K562 (cell line): ENCODE results near the gene ARMC7. TPM values are rescaled to one million over a fixed set of nuclear protein-coding genes. Genes with fewer than 3 reads are reported as not detected.

ENCODE experiments used
- CREM ChIP-seq: IDR thresholded peaks from 2 replicates; pipeline ENCODE4 v1.6.1; 2014; ENCODE audit warnings: antibody characterized with exemption, low read depth
- CTCFL ChIP-seq: IDR thresholded peaks from 2 replicates; pipeline ENCODE4 v1.6.1; 2011; ENCODE audit warnings: borderline replicate concordance, low read depth, mild to moderate bottlenecking, moderate library complexity, low read length; ENCODE audit not compliant: insufficient read depth, poor library complexity, severe bottlenecking
- E2F6 ChIP-seq, 2 experiments: IDR thresholded peaks; 2 replicates each; pipeline ENCODE4 v1.6.1; 2011; ENCODE audit warnings: borderline replicate concordance in 1 of 2, control low read depth in 1 of 2, low read depth in 1 of 2, low read length in 1 of 2, mild to moderate bottlenecking in 1 of 2, mixed read lengths in 1 of 2, moderate library complexity in 1 of 2; ENCODE audit not compliant: insufficient read depth in 1 of 2, insufficient read length in 1 of 2, poor library complexity in 1 of 2, severe bottlenecking in 1 of 2; ENCODE audit errors: extremely low read depth in 1 of 2
- EP400 ChIP-seq: fragments of 450-650 bp; IDR thresholded peaks from 2 replicates; pipeline ENCODE4 v1.6.1; 2017; ENCODE audit warnings: antibody characterized with exemption, mild to moderate bottlenecking, moderate library complexity
- HDAC2 ChIP-seq: fragments of 450-650 bp; IDR thresholded peaks from 2 replicates; pipeline ENCODE4 v1.6.1; 2016; ENCODE audit warnings: mild to moderate bottlenecking
- HMG20A ChIP-seq: fragments of 450-650 bp; formaldehyde crosslinking; conservative IDR thresholded peaks from 2 replicates; pipeline ENCODE4 v1.4.0; 2020; ENCODE audit warnings: mild to moderate bottlenecking, mixed read lengths
- HOXB6 ChIP-seq: fragments of 250-450 bp; sonication (Bioruptor Pico); IDR thresholded peaks from 2 replicates; pipeline ENCODE4 v1.5.1; 2022; ENCODE audit warnings: mild to moderate bottlenecking, borderline replicate concordance
- ILF3 ChIP-seq: fragments of 450-650 bp; IDR thresholded peaks from 2 replicates; pipeline ENCODE4 v1.6.1; 2018; ENCODE audit warnings: antibody characterized with exemption, mild to moderate bottlenecking, moderate library complexity, borderline replicate concordance
- KDM1A ChIP-seq, 2 experiments: fragments of 450-650 bp; IDR thresholded peaks; 2 replicates each; pipeline ENCODE4 v1.6.1; 2016; ENCODE audit warnings: mild to moderate bottlenecking in 2 of 2
- MCM7 ChIP-seq, 2 experiments: fragments of 450-650 bp; IDR thresholded peaks; 2 replicates each; pipeline ENCODE4 v1.6.1; 2016 to 2018
- NEUROD1 ChIP-seq: fragments of 150-350 bp; IDR thresholded peaks from 2 replicates; pipeline ENCODE4 v1.6.1; 2014; ENCODE audit warnings: borderline replicate concordance, low read length, low read depth; ENCODE audit not compliant: partially characterized antibody
- NFATC3 ChIP-seq: fragments of 450-650 bp; IDR thresholded peaks from 2 replicates; pipeline ENCODE4 v1.6.1; 2017; ENCODE audit warnings: mild to moderate bottlenecking
- PHB2 ChIP-seq: fragments of 450-650 bp; IDR thresholded peaks from 2 replicates; pipeline ENCODE4 v1.6.1; 2017; ENCODE audit warnings: low read depth
- SMC3 ChIP-seq: conservative IDR thresholded peaks from 2 replicates; pipeline ENCODE4 v1.6.1; 2011; ENCODE audit warnings: low read depth, low read length, improper control_type of control experiment; ENCODE audit not compliant: insufficient read depth
- TAF1 ChIP-seq: IDR thresholded peaks from 2 replicates; pipeline ENCODE4 v1.6.1; 2011; ENCODE audit warnings: mild to moderate bottlenecking, low read length, moderate library complexity; ENCODE audit not compliant: insufficient read depth, control insufficient read depth, severe bottlenecking; ENCODE audit errors: extremely low read depth
- ZBTB11 ChIP-seq, 3 experiments: fragments of 200-800 bp in 1 of 3; fragments of 250-450 bp in 1 of 3; fragments of 450-650 bp in 1 of 3; sonication (Bioruptor Pico) in 1 of 3; sonication (Bioruptor generic) in 1 of 3; formaldehyde crosslinking in 1 of 3; IDR thresholded peaks; 2 replicates each; pipeline versions ENCODE4 v1.6.1 to v1.8.0; 2016 to 2022; ENCODE audit warnings: mild to moderate bottlenecking in 2 of 3, missing genetic modification characterization in 2 of 3, missing compliant biosample characterization in 1 of 3, moderate library complexity in 1 of 3
- ZBTB7A ChIP-seq: IDR thresholded peaks from 2 replicates; pipeline ENCODE4 v1.6.1; 2011; ENCODE audit warnings: low read depth, mild to moderate bottlenecking, low read length, moderate library complexity, borderline replicate concordance; ENCODE audit not compliant: control insufficient read depth
- ZEB2 ChIP-seq: fragments of 450-650 bp; IDR thresholded peaks from 2 replicates; pipeline ENCODE4 v1.6.1; 2016
- ZKSCAN1 ChIP-seq: fragments of 150-350 bp; IDR thresholded peaks from 2 replicates; pipeline ENCODE4 v1.6.1; 2016; ENCODE audit warnings: low read depth, low read length
- ZNF174 ChIP-seq: fragments of 250-450 bp; sonication (Bioruptor Pico); IDR thresholded peaks from 2 replicates; pipeline ENCODE4 v1.4.0; 2020; ENCODE audit warnings: mild to moderate bottlenecking
- ZNF311 ChIP-seq: fragments of 250-450 bp; sonication (Bioruptor Pico); IDR thresholded peaks from 2 replicates; pipeline ENCODE4 v1.4.0; 2020; ENCODE audit warnings: mild to moderate bottlenecking, moderate library complexity
- polyA plus RNA-seq, 8 experiments: library from polyadenylated mRNA; depleted of rRNA in 4 of 8; stranded (reverse) in 5 of 8; unstranded in 3 of 8; fragments of >200 nt; fragmentation: Nextera tagmentation in 2 of 8; fragmentation: Illumina TruSeq in 1 of 8; extraction: Ambion mirVana in 2 of 8; extraction: Trizol in 1 of 8; gene quantifications; 2 replicates each; pipeline versions ENCODE4 v1.2.1 to v1.2.3, GENCODE V29; 2011 to 2014; ENCODE audit warnings: inconsistent platforms in 1 of 8, missing spikeins in 1 of 8
- total RNA-seq, 7 experiments: library from RNA; depleted of rRNA in 6 of 7; stranded (reverse); fragments of >200 nt in 6 of 7; fragmentation: Illumina TruSeq in 2 of 7; extraction: Trizol in 2 of 7; gene quantifications; 2 replicates each; pipeline versions ENCODE4 v1.2.1 to v1.2.3, GENCODE V29; 2011 to 2021; ENCODE audit warnings: low replicate concordance in 1 of 7

ARMC7 gene
- total and polyA plus RNA-seq, 9 of the 15 experiments (the other 6 are each of a cell fraction or from before 2014, with no cell fraction given), result 1.4 to 15.2 (median 5.9) TPM

DNA sequence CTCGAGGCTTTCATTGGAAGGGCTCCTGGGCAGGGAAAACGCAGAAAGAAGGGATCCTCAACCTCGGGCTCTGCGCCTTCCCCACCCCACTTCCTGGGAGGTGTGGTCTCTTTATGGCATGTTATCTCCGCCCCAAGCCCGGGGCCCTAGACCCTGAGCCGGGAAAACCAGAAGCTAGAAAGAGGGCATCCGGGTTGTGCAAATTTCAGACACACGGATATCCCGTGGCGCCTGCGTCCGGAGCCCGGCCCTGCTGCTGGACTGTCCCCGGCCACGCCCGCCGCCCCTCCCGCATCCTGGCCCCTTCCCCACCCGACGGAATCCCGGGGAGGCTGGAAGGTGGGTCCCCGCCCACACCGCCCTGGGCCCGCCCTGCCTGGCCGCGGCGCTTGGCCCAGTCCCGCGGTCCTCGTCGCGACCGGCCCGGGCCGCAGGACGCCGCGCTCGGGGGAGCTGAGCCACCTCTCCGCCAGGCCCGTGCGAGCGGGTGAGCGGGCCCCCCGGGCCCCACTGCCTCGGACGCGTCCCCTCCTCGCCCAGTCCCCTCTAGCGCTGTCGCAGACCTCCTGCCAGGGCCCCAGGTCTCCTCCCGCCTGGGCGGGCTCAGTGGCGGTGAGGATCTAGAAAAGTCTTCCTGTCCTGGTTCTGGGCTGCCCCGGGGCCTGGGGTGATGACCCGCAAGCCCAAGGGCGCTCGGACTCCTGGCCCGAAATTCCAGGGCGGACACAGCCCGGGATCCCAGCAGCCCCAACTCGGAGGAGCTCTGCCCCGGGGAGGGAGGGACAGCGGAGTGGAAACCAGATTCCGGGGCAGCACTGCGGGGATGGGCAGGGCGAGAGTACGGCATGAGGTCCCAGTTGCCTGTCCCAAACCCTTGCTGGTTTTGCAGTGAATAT is 22.0 kb upstream of the ARMC7 start, which contains the start of gene SLC16A5 (continued):
- TF ChIP-seq ZBTB7A (peak; percentile 86), ZNF174 (CRISPR knock-in tag) (no peak), ZBTB11 (CRISPR knock-in tag; IDR thresholded peaks at IDR 0.05) (0 out of 6 replicates have a peak, but pooled peaks of 1 of the 3 experiments have one; percentile 17), ZKSCAN1 (no peak), ZEB2 (no peak), NFATC3 (no peak), ILF3 (no peak), HDAC2 (no peak), NEUROD1 (no peak), SMC3 (no peak), TAF1 (peak; percentile 29), MCM7 (IDR thresholded peaks at IDR 0.05) (no peak), PHB2 (no peak), KDM1A (IDR thresholded peaks at IDR 0.05) (no peak), EP400 (no peak), HMG20A (no peak), ZNF311 (CRISPR knock-in tag) (peak; percentile 69; the same call in 1 of the 2 replicates), CTCFL (no peak), CREM (0 out of 2 replicates have a peak, but pooled peaks have one; percentile 15), HOXB6 (CRISPR knock-in tag) (no peak), E2F6 (IDR thresholded peaks at IDR 0.05; ENCODE audit: borderline replicate concordance in 1 of 2, extremely low read depth in 1 of 2, insufficient read depth in 1 of 2, insufficient read length in 1 of 2, low read depth in 1 of 2, low read length in 1 of 2, poor library complexity in 1 of 2, severe bottlenecking in 1 of 2) (peak; percentile 10 to 52)
